Measurements from ENCODE around the gene DNAJC22.
A peak's percentile ranks its signal among the peaks of the same experiment; 100 is the strongest.
"Not testable (repeated sequence)": the region's sequence is repeated elsewhere in the genome, so short reads cannot be mapped to it uniquely, and the experiment has no call there.

Gene DNAJC22

DNA sequence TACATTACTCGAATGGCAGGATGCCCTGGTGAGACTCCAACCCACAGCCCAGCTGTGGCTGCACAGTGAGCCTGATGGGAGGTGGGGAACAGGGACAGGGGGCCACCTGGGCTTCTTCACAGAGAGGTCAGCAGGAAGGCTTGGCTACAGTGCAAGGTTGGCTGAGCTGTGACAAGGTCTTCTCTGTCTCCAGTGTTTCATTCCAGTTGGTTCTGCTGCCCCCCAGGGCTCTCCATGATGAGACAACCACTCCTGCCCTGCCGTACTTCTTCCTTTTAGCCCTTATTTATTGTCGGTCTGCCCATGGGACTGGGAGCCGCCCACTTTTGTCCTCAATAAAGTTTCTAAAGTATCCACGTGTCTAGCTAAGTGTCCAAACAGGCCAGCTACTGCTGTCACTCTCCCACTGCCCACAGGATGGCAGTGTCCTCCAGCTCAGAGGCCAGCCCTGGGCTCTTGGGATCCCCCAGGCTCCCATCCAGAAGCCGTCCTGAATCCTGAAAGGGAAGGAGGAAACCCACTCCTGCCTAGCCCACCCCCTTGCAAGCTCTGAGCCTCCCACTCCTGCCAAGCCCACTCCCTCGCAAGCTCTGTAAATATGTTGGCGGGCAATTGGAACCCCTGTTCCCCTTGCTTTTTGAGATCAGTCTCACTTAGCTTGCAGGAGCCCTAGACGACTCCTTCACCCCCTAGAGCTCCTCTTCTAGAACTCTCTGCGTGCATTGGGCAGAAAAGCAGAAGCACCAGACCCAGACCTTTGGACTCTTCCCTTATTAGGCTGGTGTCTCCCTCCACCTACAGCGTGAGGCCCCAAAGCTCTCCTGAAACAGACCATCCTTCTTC, 15.1 kb upstream of the DNAJC22 start:
- DNase-seq = peak; percentile 32

- no peak for DNase-seq
Observed at GRCh38 chr12:49332441-49332861, 14.2 kb upstream of the DNAJC22 start.

- no peak for DNase-seq
Observed at GRCh38 chr12:49332891-49333371, 13.8 kb upstream of the DNAJC22 start.

- DNase-seq = not testable (repeated sequence)
Observed at GRCh38 chr12:49333778-49334177, 12.9 kb upstream of the DNAJC22 start.

GRCh38 chr12:49334226-49334625, 12.5 kb upstream of the DNAJC22 start:
- no peak for DNase-seq

GRCh38 chr12:49334681-49335080, 12.0 kb upstream of the DNAJC22 start:
- no peak for DNase-seq

GRCh38 chr12:49335118-49335954, 11.4 kb upstream of the DNAJC22 start:
- no peak for DNase-seq

GRCh38 chr12:49335955-49336644, 10.6 kb upstream of the DNAJC22 start:
- DNase-seq = no peak

DNA sequence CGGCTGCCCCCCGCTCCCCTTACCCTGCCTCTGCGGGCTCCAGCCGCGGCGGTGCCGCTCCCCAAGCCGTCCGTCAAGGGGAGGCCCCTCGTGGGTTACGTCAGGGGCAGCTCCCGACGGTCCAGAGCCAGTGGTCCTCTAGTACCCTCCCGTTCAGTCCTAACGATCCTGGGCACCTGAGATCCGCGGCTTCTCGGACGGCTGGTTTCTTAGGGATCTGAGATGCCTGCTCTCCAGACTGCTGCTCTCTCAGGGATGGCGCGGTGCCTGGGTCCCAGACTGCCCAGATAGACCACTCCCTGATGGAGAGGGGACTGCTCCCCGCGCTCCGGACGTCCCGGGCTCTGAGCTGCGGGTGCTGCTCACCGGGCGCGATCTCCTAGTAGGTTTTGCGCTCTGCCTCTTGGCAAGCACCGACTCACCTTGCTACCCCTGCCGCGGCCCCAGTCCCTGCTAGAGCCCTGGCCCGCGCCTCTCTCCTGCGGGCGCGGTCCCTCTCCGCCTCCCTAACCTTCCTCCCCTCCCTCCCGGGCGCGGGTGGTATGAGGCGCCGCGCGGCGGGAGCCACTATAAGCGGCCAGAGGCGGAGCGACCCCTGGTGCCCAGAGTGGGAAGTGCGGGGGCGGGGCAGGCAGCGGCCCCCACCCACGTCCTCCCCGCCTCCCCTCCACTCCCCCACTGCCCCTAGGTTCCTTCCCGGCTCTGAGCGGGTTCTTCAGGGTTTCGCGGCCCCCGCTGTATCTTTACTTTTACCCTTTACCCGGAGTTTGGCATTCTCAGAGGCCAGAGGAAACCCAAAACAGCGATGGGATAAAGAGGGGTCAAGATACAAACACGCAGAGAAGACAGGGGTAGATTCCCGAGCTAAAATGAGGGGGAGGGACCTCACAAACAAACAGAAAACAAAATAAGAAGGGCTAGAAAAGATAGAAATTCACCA, 9.8 kb upstream of the DNAJC22 start, which contains the start of gene C1QL4:
TSS of gene C1QL4 (minus strand) at position 544 of the 940 bp plus-strand sequence. CDS start 711 bp downstream, outside the sequence.
- DNase-seq = peak; percentile 39

DNA sequence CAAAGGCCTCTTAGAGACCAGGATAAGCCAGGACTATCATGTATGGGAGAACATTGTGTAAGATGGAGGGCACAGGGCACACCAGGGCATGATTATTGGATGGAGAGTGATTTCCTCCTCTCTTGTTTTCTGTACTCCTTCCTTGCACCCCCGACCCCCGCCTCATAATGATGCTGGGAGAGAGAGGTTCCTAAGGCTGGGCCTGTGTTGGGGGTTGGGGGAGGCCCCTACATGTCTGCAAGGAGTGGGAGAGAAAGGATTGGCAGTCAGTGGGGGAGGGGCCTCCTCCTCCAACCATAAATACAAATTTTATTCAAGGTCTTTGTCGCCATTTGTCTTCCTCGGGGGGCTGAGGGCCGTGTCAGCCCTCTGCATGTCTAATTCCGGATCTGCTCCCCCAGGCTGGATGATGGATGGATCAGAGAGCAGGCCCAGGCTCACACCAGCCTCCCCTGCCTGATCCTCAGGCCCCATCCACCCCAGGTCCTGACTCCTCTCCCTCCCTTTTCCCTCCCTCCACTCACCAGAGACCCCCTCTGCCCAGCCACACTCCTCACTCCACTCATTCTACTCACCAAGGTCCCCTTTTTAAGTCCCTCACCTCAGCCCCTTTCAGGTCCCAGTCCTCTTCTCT, 7.7 kb upstream of the DNAJC22 start:
- no peak for DNase-seq

DNA sequence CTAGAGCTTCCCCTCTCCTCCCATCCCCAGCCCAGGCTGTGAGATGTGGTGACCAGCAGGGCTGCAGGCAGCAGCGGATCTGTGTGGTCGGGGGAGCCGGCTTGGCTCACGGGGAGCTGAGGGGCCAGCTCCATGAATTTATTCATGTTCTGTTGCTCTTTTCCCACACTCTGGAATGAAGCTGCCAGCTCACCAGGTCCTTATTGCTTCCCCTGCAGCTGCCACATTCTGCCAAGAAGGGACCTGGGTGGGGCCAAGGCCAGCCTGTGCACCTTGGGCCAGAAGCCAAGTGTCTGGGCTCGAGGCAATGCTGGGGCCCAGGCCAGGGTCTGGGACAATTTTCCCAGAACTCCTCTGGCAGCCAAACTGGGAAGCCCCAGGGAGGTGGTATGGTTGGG, 7.2 kb upstream of the DNAJC22 start:
- no peak for DNase-seq

- DNase-seq = no peak
Observed at GRCh38 chr12:49340095-49340870, 6.4 kb upstream of the DNAJC22 start.

DNA sequence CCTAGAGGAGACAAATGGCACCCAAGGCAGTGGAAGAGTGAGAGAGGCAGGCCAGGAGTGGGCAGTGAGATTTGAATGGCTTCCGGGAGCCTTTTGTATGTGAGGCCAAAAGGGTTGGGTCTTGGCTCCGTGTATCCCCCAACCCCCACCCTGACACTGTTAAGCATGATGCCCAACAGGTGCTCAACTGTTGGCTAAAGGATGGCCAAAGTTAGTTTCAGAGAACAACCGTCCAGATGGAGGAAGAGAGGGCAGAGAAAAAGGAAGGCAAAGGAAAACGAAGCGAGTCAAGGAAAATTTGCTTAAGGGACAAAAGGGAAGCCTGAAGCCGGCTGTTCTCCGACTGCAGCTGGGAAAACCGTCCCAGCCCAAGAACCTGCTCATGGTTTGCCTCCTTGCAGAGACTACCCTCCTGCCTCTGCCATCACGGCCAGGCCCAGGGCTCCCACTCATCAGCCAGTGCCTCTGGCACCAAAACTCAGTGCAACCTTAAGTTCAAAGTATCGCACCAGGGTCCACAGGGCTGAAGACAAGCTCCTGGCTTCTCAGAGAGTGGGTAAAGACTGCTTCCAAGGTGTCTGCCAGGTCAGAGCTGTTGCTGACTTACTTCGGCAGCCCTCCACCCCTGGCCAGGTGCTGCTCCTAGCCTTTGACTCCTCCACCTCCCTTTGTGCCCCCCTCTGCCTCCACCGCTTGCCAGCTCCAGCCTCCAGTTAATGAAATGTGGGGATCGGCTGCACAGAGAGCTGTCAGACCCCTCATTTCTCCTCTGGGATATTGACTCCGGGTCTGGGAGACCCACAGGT, 5.5 kb upstream of the DNAJC22 start:
- no peak for DNase-seq

GRCh38 chr12:49341777-49342065, 5.0 kb upstream of the DNAJC22 start:
- no peak for DNase-seq

GRCh38 chr12:49342066-49342913, 4.4 kb upstream of the DNAJC22 start:
- DNase-seq = peak; percentile 76

DNA sequence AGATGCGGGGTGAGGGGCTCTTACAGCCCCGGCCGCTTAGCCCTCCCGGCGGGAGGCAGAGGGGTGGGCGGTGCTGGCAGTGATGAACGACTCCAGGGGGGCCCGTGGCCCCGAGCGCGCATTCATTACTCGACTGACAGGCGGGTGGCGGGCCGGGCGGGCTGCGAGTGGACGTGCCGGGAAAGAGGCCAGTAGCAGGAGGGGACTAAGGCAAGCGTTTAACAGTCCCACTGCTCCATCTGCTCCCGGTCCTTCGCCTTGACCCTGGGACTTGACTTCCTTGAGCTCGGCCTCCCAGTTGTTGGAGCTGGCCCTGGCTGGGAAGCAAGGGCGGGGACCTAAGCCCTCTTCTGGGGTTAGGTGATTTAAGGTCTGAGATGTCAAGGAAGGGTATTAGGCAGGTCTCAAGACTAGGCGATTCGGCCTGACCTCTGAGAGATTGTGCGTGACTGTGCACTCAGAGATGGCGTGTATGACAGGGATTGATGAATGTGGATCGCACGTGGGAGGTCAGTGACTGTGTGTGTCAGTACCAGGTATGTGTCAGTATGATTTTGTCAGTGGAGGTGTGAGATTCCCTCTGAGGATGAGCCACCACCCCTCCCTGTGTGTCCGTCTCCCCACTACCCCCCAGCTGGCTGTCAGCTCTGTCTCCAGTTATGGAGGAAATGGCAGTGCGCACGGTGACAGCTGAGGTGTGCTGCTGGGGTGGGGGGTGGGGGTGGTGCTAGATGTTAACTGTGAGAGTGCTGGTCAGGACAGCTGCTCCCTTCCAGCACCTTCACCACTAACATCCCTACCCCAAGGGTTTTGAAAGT, 3.6 kb upstream of the DNAJC22 start:
- DNase-seq = no peak

DNA sequence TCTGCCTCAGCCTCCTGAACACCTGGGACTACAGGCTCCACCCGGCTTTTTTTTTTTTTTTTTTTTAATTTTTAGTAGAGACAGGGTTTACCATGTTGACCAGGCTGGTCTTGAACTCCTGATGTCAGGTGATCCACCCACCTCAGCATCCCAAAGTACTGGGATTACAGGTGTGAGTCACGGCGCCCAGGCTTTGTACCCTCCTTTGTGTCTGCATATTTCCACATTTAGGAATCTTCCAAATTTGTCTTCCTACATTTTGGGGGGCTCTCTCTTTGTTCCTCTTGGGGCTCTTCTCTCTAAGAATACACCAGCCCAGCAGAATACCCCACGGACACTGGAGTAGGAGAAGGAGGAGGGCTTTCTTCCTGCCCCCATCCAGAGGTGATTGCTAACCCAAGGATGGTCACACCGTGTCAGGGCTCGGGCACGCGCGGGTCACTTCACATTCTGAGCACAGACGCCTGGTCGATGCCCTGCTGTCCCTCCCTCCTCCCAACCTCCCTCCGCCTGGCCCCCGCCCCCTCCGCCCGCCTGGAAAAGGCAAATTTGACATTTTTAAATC, 2.1 kb upstream of the DNAJC22 start:
- DNase-seq = no peak

Data from DMS153 (cell line).